Measurements from ENCODE around the gene FYN.
A peak's percentile ranks its signal among the peaks of the same experiment; 100 is the strongest.

The FYN gene

GRCh38 chr6:111848262-111848812 lies 24.9 kb downstream of the FYN start:
- H3K4me3 ChIP-seq (replicated peaks; ENCODE audit: low read depth, low read length), result no peak overlapping the region
- DNase-seq (ENCODE audit: low read depth), result peak; percentile 38
- TF ChIP-seq, protein P1, sequence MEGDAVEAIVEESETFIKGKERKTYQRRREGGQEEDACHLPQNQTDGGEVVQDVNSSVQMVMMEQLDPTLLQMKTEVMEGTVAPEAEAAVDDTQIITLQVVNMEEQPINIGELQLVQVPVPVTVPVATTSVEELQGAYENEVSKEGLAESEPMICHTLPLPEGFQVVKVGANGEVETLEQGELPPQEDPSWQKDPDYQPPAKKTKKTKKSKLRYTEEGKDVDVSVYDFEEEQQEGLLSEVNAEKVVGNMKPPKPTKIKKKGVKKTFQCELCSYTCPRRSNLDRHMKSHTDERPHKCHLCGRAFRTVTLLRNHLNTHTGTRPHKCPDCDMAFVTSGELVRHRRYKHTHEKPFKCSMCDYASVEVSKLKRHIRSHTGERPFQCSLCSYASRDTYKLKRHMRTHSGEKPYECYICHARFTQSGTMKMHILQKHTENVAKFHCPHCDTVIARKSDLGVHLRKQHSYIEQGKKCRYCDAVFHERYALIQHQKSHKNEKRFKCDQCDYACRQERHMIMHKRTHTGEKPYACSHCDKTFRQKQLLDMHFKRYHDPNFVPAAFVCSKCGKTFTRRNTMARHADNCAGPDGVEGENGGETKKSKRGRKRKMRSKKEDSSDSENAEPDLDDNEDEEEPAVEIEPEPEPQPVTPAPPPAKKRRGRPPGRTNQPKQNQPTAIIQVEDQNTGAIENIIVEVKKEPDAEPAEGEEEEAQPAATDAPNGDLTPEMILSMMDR (IDR thresholded peaks at IDR 0.05; ENCODE audit: low read length, missing control alignments), result no peak

GRCh38 chr6:111846492-111847409 lies 26.5 kb downstream of the FYN start:
- TF ChIP-seq, protein P1 (IDR thresholded peaks at IDR 0.05; ENCODE audit: low read length, missing control alignments), result no peak
- no peak for DNase-seq (ENCODE audit: low read depth)
- no peak overlapping the region for H3K4me3 ChIP-seq (replicated peaks; ENCODE audit: low read depth, low read length)

DNA sequence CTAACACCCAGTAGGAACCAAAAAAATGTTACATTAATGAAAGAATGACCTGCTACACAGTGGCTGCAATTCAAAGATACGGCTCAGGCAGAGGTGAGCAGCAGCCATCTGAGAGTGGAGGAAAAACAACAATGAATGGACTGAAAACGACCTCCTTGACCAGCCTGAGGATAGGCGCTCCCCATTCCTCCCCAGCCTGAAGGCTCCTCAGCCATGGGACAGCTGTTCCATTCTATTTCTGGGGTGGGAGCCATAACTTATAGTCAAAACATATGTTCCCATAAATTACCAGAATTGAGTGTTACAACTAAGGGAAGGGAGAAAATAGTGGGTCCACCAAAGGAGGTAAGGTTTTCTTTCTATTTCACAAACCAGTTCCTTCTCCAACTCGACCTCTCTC lies 27.2 kb downstream of the FYN start:
- no peak overlapping the region for H3K4me3 ChIP-seq (replicated peaks; ENCODE audit: low read depth, low read length)
- no peak for DNase-seq (ENCODE audit: low read depth)
- TF ChIP-seq, protein P1 (IDR thresholded peaks at IDR 0.05; ENCODE audit: low read length, missing control alignments), result no peak

DNA sequence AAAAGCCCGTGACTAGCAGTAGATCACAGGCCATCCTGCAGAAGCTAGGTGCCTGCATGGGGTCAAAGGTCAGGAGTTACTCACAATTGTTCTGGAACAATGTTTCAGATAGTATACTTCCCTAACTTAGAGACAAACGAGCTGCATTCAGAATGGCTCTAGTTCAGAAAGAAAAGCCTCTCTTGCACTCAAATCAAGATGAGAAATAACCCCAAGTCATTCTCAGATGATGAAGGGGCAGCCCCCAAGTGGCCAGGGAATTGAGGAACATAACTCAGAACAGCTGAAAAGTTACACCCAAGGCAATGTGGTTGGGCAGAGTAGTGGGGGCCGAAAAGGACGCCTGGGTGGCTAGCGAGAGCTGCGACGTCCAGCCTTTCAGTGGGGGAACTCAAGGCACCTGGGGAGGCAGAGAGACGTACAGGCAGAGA lies 27.8 kb downstream of the FYN start:
- H3K4me3 ChIP-seq (replicated peaks; ENCODE audit: low read depth, low read length), result no peak overlapping the region
- TF ChIP-seq, protein P1 (IDR thresholded peaks at IDR 0.05; ENCODE audit: low read length, missing control alignments), result no peak
- peak; percentile 27 for DNase-seq (ENCODE audit: low read depth)

DNA sequence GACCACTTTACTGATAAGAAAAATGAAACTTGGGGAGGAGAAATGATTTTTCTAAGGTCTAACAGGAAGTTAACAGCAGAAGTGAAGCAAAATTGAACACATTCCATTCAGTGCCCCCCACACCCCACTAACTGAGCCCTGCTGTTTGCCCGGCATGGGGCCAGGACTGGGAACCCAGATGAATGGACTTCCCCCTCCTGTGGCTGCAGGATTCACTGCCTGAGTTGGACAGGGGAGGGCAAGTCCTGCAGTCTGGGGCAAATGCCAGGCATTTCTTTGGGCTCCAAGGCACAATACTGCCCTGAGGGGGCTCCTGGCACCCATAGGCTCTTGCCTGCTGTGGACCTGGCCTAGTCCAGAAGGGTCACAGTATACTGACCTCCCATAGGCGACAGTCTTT lies 28.3 kb downstream of the FYN start:
- peak; percentile 30 for DNase-seq (ENCODE audit: low read depth)
- H3K4me3 ChIP-seq (replicated peaks; ENCODE audit: low read depth, low read length), result no peak overlapping the region
- TF ChIP-seq, protein P1 (IDR thresholded peaks at IDR 0.05; ENCODE audit: low read length, missing control alignments), result peak; percentile 21

- H3K4me3 ChIP-seq (replicated peaks; ENCODE audit: low read depth, low read length), result no peak overlapping the region
- TF ChIP-seq, protein P1 (IDR thresholded peaks at IDR 0.05; ENCODE audit: low read length, missing control alignments), result no peak
- DNase-seq (ENCODE audit: low read depth), result no peak
Observed at GRCh38 chr6:111844376-111844775, 28.9 kb downstream of the FYN start.

Data from fibroblast of pulmonary artery (primary cell).